GM19397 (cell line): ENCODE data around the gene FBXL16.

Experiments
- ATAC-seq: cut with Tn5 transposase; IDR thresholded peaks from one replicate; pipeline ENCODE4 v1.9.1; 2021; ENCODE audit warnings: mild to moderate bottlenecking, moderate library complexity; ENCODE audit not compliant: unreplicated experiment

FBXL16 gene

GRCh38 chr16:735982-736453 is 30.4 kb upstream of the FBXL16 start:
- ATAC-seq = no peak

- no peak for ATAC-seq
Measured at GRCh38 chr16:734981-735881, 29.6 kb upstream of the FBXL16 start.

GRCh38 chr16:734208-734980 is 28.8 kb upstream of the FBXL16 start:
- ATAC-seq = no peak

- ATAC-seq = no peak
Measured at GRCh38 chr16:733382-734207, 28.0 kb upstream of the FBXL16 start.

GRCh38 chr16:732936-733335 is 27.3 kb upstream of the FBXL16 start:
- ATAC-seq = no peak

GRCh38 chr16:732332-732731 is 26.7 kb upstream of the FBXL16 start:
- no peak for ATAC-seq

GRCh38 chr16:730666-731509 is 25.3 kb upstream of the FBXL16 start:
- no peak for ATAC-seq

- no peak for ATAC-seq
Measured at GRCh38 chr16:729768-730665, 24.4 kb upstream of the FBXL16 start.

GRCh38 chr16:728890-729744 is 23.5 kb upstream of the FBXL16 start:
- no peak for ATAC-seq

GRCh38 chr16:728131-728889 is 22.7 kb upstream of the FBXL16 start:
- ATAC-seq = no peak

GRCh38 chr16:727291-727977 is 21.8 kb upstream of the FBXL16 start:
- ATAC-seq = no peak

- peak; percentile 30 for ATAC-seq
Measured at GRCh38 chr16:726438-727290, 21.1 kb upstream of the FBXL16 start, which contains the start of the genes CCDC78 and HAGHL. Gene CCDC78, minus strand, starts transcription at chr16:726443. Its CDS starts 76 bp downstream, at chr16:726367. Gene HAGHL, plus strand, starts transcription at chr16:727106. Its CDS starts 404 bp downstream, at chr16:727510.

- ATAC-seq = no peak
Measured at GRCh38 chr16:726188-726437, 20.5 kb upstream of the FBXL16 start.

GRCh38 chr16:725463-726187 is 20.0 kb upstream of the FBXL16 start:
- ATAC-seq = no peak

- no peak for ATAC-seq
Measured at GRCh38 chr16:725041-725376, 19.4 kb upstream of the FBXL16 start.
